SK-N-SH treated with all-trans-retinoic acid at 6 μM for 48 hours (cell line): ENCODE results near the gene KCNK2.

Source experiments
- ESRRG ChIP-seq: fragments of 250-450 bp; sonication (Bioruptor Pico); IDR thresholded peaks from 2 replicates; pipeline ENCODE4 v1.6.1; 2021; ENCODE audit warnings: mild to moderate bottlenecking
- GLIS3 ChIP-seq: fragments of 250-450 bp; sonication (Bioruptor Pico); IDR thresholded peaks from 2 replicates; pipeline ENCODE4 v1.5.0; 2020; ENCODE audit warnings: mild to moderate bottlenecking, moderate library complexity
- ZFP3 ChIP-seq: fragments of 250-450 bp; sonication (Bioruptor Pico); IDR thresholded peaks from 2 replicates; pipeline ENCODE4 v1.5.0; 2020; ENCODE audit warnings: mild to moderate bottlenecking, moderate library complexity
- ZFP30 ChIP-seq: fragments of 450-650 bp; formaldehyde crosslinking; IDR thresholded peaks from 2 replicates; pipeline ENCODE4 v1.5.0; 2022; ENCODE audit warnings: mild to moderate bottlenecking, moderate library complexity

- TF ChIP-seq ZFP30 (CRISPR knock-in tag) (no peak), ZFP3 (CRISPR knock-in tag) (no peak), ESRRG (CRISPR knock-in tag) (no peak), GLIS3 (no peak)
These were observed 168.9 kb downstream of the KCNK2 start for GRCh38 chr1:215251428-215251827.
